PC-9 (cell line): ENCODE data around the gene TSPAN18.

Experiments used
- EZH2 ChIP-seq: fragments of 200-600 bp; sonication (generic); IDR thresholded peaks from 2 replicates; pipeline ENCODE4 v1.8.0; 2017; ENCODE audit warnings: antibody characterized with exemption, low read depth
- TF ChIP-seq, protein P1 (sequence below): fragments of 200-600 bp; sonication (generic); conservative IDR thresholded peaks from 2 replicates; pipeline ENCODE4 v1.6.1; 2017; ENCODE audit warnings: mixed run types, antibody characterized with exemption, mild to moderate bottlenecking, moderate library complexity

DNA sequence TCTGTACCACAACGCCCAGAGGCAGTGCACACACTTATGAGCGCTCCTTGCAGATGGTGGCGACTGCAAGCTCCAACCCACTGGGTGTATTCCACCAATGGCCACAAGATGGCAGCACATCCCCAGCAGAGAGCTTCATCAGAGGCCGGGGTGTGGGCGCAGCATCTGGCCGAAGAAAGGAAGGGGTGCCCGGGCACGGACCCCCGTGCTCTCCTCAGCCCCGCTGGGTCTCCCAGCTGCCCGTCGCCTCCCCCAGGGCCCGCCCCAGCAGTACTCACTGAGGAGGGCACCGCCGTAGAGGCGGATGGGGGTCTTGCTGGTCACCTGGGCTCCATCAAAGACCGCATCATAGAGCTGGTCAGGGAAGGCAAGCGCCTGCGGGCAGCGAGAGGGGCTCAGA is 209.8 kb downstream of the TSPAN18 start:
- TF ChIP-seq, protein P1, sequence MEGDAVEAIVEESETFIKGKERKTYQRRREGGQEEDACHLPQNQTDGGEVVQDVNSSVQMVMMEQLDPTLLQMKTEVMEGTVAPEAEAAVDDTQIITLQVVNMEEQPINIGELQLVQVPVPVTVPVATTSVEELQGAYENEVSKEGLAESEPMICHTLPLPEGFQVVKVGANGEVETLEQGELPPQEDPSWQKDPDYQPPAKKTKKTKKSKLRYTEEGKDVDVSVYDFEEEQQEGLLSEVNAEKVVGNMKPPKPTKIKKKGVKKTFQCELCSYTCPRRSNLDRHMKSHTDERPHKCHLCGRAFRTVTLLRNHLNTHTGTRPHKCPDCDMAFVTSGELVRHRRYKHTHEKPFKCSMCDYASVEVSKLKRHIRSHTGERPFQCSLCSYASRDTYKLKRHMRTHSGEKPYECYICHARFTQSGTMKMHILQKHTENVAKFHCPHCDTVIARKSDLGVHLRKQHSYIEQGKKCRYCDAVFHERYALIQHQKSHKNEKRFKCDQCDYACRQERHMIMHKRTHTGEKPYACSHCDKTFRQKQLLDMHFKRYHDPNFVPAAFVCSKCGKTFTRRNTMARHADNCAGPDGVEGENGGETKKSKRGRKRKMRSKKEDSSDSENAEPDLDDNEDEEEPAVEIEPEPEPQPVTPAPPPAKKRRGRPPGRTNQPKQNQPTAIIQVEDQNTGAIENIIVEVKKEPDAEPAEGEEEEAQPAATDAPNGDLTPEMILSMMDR: peak; percentile 96
- no peak for TF ChIP-seq EZH2
